ENCODE measurements around the gene CETP.

DNA sequence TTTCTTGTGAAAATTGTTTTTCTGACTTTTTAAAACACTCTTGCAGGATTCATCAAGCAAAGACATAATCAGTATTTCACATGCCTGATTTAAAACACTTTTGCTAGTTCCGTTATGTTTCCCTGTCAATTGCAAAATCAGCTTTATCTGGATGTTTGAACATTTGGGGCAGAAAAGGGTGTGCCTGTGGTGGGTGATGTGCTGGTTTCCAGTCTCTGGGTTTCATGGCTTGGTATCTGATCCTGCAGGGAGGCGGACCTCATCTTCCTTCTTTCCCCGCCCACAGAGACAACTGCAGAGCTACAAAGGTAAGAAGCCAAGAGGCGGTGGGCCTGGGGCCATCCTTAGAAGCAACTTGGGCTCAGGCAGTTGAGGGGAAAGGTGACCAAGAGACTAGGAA is 69.4 kb downstream of the CETP start:
- TF ChIP-seq, protein P1, sequence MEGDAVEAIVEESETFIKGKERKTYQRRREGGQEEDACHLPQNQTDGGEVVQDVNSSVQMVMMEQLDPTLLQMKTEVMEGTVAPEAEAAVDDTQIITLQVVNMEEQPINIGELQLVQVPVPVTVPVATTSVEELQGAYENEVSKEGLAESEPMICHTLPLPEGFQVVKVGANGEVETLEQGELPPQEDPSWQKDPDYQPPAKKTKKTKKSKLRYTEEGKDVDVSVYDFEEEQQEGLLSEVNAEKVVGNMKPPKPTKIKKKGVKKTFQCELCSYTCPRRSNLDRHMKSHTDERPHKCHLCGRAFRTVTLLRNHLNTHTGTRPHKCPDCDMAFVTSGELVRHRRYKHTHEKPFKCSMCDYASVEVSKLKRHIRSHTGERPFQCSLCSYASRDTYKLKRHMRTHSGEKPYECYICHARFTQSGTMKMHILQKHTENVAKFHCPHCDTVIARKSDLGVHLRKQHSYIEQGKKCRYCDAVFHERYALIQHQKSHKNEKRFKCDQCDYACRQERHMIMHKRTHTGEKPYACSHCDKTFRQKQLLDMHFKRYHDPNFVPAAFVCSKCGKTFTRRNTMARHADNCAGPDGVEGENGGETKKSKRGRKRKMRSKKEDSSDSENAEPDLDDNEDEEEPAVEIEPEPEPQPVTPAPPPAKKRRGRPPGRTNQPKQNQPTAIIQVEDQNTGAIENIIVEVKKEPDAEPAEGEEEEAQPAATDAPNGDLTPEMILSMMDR (IDR thresholded peaks at IDR 0.05), result no peak
- TF ChIP-seq POLR2AphosphoS5 (IDR thresholded peaks at IDR 0.05) (no peak), POLR2A (IDR thresholded peaks at IDR 0.05) (no peak), EP300 (IDR thresholded peaks at IDR 0.05) (no peak)
